Measurements from ENCODE around the gene DCDC2.
A peak's percentile ranks its signal among the peaks of the same experiment; 100 is the strongest.

GRCh38 chr6:24359640-24360454 lies 2.0 kb upstream of the DCDC2 start:
- TF ChIP-seq CTCF (conservative IDR thresholded peaks at IDR 0.05; ENCODE audit: low read depth, low read length) = peak; percentile 95
- no peak for TF ChIP-seq EZH2 (IDR thresholded peaks at IDR 0.05; ENCODE audit: borderline replicate concordance, low read depth, low read length, poor library complexity, severe bottlenecking)
